Psoas muscle (tissue), 8 donors: Measurements from ENCODE around the gene MMP7. TPM values are rescaled to one million over a fixed set of nuclear protein-coding genes. Genes with fewer than 3 reads are reported as not detected.

Experiments used
- ATAC-seq, 4 donors: fragments of 200-7000 bp; cut with Tn5 transposase; one replicate each; pipeline ENCODE4 v1.9.1; 2020; ENCODE audit warnings: moderate library complexity in 3 of 4, mild to moderate bottlenecking in 2 of 4
- DNase-seq, 2 donors: peaks; one replicate each; pipeline ENCODE4 v3.0.0-alpha.2; 2020
- H3K27ac ChIP-seq: fragments of 200-600 bp; one replicate; pipeline ENCODE4 v1.8.0; 2022
- H3K27me3 ChIP-seq, 3 donors: fragments of 200-600 bp in 1 of 3; one replicate each; pipeline versions ENCODE4 v1.6.1 to v1.8.0; 2013 to 2022; ENCODE audit warnings: low read length in 2 of 3, mild to moderate bottlenecking in 2 of 3, moderate library complexity in 1 of 3; ENCODE audit not compliant: insufficient read depth in 3 of 3
- H3K36me3 ChIP-seq, 2 donors: fragments of 200-600 bp in 1 of 2; one replicate each; pipeline versions ENCODE4 v1.6.1 to v1.8.0; 2013 to 2022; ENCODE audit warnings: low read depth in 1 of 2, mild to moderate bottlenecking in 1 of 2, moderate library complexity in 1 of 2; ENCODE audit not compliant: insufficient read depth in 1 of 2
- H3K4me1 ChIP-seq: fragments of 200-600 bp; one replicate; pipeline ENCODE4 v1.8.0; 2022
- H3K4me3 ChIP-seq: fragments of 200-600 bp; one replicate; pipeline ENCODE4 v1.8.0; 2022; ENCODE audit warnings: mild to moderate bottlenecking
- H3K9me3 ChIP-seq: fragments of 200-600 bp; one replicate; pipeline ENCODE4 v1.8.0; 2022
- WGBS, 3 donors: extraction: QIAGEN DNeasy Blood & Tissue Kit; methylation state at CpG; one replicate each; pipeline versions ENCODE4 v1.1.6 to v1.1.7; 2013; 5-methylcytosine and 5-hydroxymethylcytosine counted together
- intact Hi-C, 2 donors: fragments of 100-400 bp; cut with DNase I; formaldehyde crosslinking; loops; one replicate each; pipeline versions ENCODE4 v1.11.0 to v1.14.2; 2022
- polyA plus RNA-seq, 3 donors: library from polyadenylated mRNA; stranded (reverse); fragments of 200-250 nt; gene quantifications; one replicate each; pipeline ENCODE4 v1.2.3, GENCODE V29; 2013
- total RNA-seq, 4 donors: library from RNA; stranded (reverse); fragmentation: NEBNext Ultra II Directional in 2 of 4; extraction: Animal tissue kit (Norgen Biotek cat#: 25700) in 2 of 4; gene quantifications; one replicate each; pipeline versions ENCODE4 v1.2.1 to v1.2.4, GENCODE V29; 2021 to 2023
- TF ChIP-seq, protein P1 (sequence below): fragments of 200-600 bp; IDR thresholded peaks from one replicate; pipeline ENCODE4 v1.8.0; 2022; ENCODE audit warnings: antibody characterized with exemption
- donor health status: healthy with polysubstance abuse.
- donor health status: DM: no; HTN: no; CAD: no; lungs with moderate emphysema.
- donor health status: Bipolar disorder and iron deficiency.
- donor health status: healthy.
- donor health status: DM: yes; HTN: yes; CAD: no.
- donor health status: DM: no; HTN: no; CAD: no.
- donor health status: DM: no; HTN: no; CAD: no.
- donor health status: DM: yes; HTN: yes; CAD: no.

The MMP7 gene
- total and polyA plus RNA-seq, 7 donors = 0.31 TPM; not detected in 6

DNA sequence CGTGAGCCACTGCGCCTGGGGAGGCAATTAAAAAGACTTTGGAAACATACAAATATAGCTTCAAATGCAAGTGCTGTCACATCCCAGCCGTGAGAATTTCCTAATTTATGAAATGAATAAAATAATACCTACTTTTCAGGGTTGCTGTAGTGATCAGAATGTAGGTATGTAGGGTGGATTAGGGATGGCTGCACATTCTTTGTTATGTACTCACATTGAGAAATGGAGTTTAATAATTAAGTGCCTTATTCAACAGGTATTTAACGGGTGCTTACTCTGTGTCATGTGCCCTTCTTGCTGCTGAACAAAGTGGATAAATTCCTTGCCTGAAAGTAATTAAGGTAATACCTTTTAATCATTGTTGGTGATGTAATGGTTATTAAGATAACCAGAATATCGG, 37.0 kb downstream of the MMP7 start:
- 79 to 91% (median 84%) methylated on average over 5 of the region's 5 CpGs for WGBS, 3 donors
- no peak for DNase-seq
- TF ChIP-seq, protein P1, sequence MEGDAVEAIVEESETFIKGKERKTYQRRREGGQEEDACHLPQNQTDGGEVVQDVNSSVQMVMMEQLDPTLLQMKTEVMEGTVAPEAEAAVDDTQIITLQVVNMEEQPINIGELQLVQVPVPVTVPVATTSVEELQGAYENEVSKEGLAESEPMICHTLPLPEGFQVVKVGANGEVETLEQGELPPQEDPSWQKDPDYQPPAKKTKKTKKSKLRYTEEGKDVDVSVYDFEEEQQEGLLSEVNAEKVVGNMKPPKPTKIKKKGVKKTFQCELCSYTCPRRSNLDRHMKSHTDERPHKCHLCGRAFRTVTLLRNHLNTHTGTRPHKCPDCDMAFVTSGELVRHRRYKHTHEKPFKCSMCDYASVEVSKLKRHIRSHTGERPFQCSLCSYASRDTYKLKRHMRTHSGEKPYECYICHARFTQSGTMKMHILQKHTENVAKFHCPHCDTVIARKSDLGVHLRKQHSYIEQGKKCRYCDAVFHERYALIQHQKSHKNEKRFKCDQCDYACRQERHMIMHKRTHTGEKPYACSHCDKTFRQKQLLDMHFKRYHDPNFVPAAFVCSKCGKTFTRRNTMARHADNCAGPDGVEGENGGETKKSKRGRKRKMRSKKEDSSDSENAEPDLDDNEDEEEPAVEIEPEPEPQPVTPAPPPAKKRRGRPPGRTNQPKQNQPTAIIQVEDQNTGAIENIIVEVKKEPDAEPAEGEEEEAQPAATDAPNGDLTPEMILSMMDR = no peak
- Histone ChIP-seq H3K4me1 (no peaks in the 10 kb centered on the region), H3K27me3 (peaks cover 0 to 6% (median 0%) of the 10 kb centered on the region in 3 donors), H3K9me3 (no peaks in the 10 kb centered on the region), H3K36me3 (no peaks in the 10 kb centered on the region), H3K27ac (no peak overlapping the region), H3K4me3 (no peak overlapping the region)
- ATAC-seq = no peak
- intact Hi-C loops = loop anchor here in 1 of 2 donors (10.0 kb wide), 1 partner anchor 149 kb away; the partner anchor contains the start of gene BIRC2

DNA sequence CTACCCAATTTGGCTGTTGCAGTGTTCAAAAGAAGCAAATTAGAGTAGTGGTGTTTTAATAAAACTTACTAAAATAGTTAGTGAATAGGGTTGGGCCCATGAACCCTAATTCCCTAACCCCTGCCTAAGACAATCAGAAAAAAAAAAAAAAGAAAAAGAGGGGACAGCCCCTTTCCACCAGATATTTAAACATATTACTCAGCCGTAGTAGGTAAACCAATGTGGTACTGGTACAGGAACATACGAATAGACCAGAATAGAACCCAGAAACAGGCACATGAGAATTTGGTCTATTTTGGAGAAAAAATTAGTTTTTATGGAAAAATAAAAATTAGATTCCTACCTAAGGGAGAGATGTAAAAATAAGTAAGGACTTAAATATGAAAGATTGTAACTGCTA, 38.6 kb downstream of the MMP7 start:
- DNase-seq (no peak), ATAC-seq (no peak)
- peaks cover 0 to 6% (median 0%) of the 10 kb centered on the region in 3 donors for H3K27me3 ChIP-seq
- no peaks in the 10 kb centered on the region for H3K9me3 ChIP-seq
- TF ChIP-seq, protein P1 = no peak
- 94 to 100% (median 99%) methylated on average over 2 of the region's 2 CpGs for WGBS, 3 donors
- no peak overlapping the region for H3K4me3 ChIP-seq
- H3K36me3 ChIP-seq = no peaks in the 10 kb centered on the region
- H3K4me1 ChIP-seq = no peaks in the 10 kb centered on the region
- intact Hi-C loops = loop anchor here in 1 of 2 donors (10.0 kb wide), 1 partner anchor 147 kb away; the partner anchor contains the start of gene BIRC2
- H3K27ac ChIP-seq = no peak overlapping the region

DNA sequence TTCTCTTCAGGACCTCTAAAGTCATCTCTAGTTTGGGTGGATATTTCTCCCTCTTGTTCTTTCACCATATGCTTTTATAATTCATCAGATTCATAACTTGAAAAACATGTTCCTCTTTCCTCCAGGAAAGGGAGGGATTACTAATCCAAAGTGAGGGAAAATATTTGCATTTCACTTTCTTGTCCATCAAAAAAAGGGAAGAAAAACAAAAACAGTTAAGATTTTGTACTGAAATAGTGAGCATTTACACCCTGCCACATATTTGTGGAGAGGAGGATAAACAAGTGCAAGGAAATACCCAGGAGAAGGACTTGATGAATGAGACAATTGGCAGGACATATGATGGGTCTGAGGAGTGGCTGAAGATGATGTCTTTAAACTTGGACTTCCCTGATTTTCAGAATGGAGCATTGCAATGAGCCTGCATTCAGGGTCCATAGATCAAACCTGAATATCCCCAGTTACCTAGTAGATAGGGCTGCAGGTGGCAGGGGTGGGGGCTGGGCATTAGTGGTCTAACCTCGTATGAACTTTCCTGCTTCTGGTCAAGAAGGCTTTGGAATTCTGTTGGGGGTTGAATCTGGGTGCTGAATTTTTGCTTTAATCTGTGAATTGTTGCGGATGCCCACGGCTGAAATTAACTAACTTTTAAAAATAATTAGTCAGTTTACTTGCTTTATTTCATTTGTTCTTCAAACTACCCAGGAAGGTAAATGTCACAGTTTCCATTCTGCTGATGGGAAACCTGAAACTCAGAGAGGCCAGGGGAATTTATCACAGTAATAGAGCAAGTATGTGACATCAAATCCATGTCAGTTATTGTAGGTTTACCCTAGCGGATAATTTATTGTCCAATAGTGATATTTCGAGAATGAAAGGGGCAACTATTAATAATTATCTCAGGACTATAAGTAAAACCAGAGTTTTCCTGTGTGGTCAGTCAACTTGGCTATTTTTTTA, 41.1 kb downstream of the MMP7 start:
- no peak overlapping the region for H3K4me3 ChIP-seq
- intact Hi-C loops = loop anchor here in 1 of 2 donors (10.0 kb wide), 1 partner anchor 145 kb away; the partner anchor contains the start of gene BIRC2
- TF ChIP-seq, protein P1 = no peak
- H3K4me1 ChIP-seq = no peaks in the 10 kb centered on the region
- DNase-seq (no peak), ATAC-seq (no peak)
- H3K27me3 ChIP-seq = no peaks in the 10 kb centered on the region
- WGBS, 3 donors = 71 to 78% (median 73%) methylated on average over 5 of the region's 5 CpGs
- H3K9me3 ChIP-seq = no peaks in the 10 kb centered on the region
- no peak overlapping the region for H3K27ac ChIP-seq
- no peaks in the 10 kb centered on the region for H3K36me3 ChIP-seq

DNA sequence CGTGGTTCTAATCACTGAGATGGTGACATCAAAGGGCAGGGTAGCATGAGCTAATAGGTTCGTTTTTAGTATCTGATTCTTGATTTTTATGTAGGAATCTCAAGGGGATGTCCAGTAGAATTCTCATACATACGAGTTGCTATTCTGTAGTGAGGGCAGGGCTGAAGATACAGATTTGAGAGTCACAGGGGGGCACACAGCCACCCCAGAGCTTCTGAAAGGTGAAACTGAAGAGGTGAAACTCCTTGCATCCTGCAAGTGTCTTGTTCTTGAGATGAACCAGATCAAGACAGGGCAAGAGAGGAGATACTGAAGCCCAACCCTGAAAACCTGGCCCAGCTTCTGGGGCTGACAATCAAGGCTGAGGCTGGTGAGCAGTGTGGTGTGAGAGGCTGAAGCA, 42.3 kb downstream of the MMP7 start:
- H3K4me1 ChIP-seq = no peaks in the 10 kb centered on the region
- H3K36me3 ChIP-seq = no peaks in the 10 kb centered on the region
- no peaks in the 10 kb centered on the region for H3K9me3 ChIP-seq
- TF ChIP-seq, protein P1 = no peak
- WGBS, 3 donors = 83 to 92% (median 84%) methylated on average over 3 of the region's 3 CpGs
- H3K27ac ChIP-seq = no peak overlapping the region
- no peak for DNase-seq
- intact Hi-C loops = no loop called here
- H3K4me3 ChIP-seq = no peak overlapping the region
- ATAC-seq = no peak
- H3K27me3 ChIP-seq = no peaks in the 10 kb centered on the region
